ENCODE measurements around the gene ZBTB7C.

DNA sequence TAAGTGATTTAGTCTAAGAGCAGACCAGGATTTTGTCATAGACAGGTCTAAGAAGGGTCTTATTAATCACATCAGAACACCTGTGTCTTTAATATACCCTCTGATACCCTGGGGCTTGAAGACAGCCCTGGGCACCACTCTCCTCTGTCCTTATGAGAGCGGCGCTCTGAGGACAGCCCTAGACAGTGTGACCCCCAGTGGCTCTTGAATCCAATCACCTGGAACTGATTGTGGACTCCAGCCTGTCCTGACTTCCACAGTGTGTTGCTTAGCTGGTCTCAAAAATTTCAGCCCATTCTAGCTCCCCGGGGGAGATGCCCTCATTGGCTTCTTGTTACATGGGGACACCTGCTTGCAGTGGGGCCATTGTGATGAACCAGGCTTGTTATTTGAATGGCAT, 282.9 kb downstream of the ZBTB7C start:
- no peak for TF ChIP-seq CTCF (conservative IDR thresholded peaks at IDR 0.05; ENCODE audit: low read depth, low read length)
- TF ChIP-seq EZH2 (IDR thresholded peaks at IDR 0.05; ENCODE audit: borderline replicate concordance, low read depth, low read length, poor library complexity, severe bottlenecking), result no peak
